ENCODE results near the gene TXNIP.

The TXNIP gene

DNA sequence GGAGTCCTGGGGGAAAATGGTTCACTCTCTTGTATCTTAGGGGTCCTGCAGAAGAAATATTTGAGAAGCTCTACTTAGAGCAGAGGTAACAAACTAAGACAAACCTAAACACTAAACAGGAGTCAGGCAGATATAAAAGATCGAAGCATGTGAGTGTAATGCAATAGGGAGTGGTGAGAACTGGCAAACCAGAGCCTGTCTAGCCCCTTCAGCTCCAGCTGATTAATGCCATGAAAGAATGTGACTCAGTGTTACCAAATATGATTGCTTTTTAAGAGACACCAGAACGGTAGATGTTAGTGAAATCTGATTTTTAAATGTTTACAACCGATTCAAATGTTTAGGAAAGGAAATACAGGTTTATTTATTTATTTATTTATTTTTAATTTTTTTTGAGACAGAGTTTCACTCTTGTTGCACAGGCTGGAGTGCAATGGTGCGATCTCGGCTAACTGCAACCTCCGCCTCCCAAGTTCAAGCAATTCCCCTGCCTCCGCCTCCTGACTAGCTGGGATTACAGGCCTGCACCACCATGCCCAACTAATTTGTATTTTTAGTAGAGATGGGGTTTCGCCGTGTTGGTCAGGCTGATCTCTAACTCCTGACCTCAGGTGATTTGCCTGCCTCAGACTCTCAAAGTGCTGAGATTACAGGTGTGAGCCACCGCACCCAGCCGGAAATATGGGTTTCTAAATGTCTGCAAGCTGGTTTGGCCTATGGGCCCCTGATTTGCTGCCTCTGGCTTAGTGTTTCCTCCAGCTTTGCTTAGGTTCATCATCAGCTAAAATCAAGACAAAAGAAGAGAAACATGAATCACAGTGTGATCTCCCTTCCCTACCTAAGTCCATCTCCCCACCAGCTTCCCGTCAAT is 12.2 kb downstream of the TXNIP start:
- no peak for DNase-seq

DNA sequence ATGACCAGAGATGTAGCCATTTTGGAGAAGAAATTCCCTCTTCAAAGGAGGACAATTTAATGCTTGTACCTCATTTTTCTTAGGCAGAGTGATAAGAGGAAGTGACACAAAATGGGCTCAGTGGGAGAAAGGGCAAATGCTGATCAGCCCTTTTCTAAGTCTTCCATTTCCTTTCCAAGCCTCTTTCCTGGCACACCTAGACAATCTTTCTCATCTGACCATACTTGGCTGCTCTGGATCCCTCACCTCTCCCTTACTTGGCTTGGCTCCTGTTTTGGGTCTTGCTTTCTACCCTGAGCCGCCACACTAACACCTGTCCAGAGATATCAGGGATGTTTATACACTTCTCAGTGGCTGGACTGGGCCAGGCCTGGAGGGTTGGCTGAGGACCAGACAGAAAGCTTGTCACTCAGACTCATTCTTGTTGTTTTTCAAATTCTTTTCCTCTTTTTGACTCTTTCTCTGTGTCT is 13.1 kb downstream of the TXNIP start:
- DNase-seq: no peak

DNA sequence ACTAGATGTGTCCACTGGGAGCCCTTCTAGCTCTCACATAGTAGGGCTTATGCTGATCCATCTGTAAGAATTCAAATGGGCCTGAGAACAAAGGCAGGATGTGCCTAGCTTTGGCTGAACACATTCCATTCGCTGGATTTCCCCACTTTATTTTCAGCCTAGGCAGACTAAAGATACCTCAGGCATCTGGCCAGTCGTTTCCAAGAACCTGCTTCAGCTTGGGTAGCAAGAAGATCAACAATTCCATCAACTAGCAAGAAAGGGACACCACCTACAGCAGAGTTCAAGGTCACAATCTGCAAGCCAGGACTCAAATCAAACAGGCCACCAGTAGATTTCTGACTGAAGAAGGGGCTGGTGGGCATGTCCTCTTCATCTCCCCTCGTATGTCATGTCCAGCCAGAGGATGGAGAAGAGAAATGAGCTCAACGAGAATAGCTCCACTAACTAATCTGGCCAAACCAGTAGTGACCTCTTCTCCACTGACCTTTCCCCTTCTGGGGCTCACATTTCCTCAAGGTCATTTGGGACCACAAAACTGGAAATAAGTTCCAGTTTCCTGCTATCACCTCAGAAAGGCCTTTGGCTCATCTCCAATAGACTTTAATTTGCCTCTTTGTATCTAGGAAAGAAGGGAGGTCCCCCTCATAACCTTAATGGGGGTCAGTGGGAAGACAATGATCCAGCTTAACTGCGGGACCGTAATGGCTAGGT is 14.2 kb downstream of the TXNIP start:
- DNase-seq: no peak

DNA sequence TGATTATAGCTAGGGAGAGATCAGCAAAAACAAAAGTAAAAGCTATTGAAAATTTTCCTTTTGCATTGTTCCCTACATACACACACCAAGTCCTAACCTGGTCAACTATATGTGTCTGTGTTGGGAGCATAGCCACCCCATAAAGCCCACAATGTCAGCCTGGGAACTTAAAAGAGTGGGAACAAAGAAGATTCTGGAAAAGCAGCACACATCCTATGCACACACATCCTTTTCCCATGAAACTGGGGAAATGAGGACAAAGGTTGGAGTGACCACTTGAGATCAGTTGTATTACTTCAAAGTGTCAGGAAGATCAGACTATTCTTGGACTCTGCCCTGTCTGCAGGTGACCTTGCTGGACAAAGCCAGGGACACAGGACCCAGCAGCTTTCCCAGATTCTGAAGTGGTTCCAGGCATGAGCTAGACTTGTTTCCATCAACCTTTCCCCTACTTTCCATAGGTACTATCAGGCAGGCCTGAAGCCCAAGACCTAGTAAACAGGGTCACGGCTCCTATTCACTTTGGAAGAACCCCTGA is 15.9 kb downstream of the TXNIP start:
- DNase-seq: no peak

DNA sequence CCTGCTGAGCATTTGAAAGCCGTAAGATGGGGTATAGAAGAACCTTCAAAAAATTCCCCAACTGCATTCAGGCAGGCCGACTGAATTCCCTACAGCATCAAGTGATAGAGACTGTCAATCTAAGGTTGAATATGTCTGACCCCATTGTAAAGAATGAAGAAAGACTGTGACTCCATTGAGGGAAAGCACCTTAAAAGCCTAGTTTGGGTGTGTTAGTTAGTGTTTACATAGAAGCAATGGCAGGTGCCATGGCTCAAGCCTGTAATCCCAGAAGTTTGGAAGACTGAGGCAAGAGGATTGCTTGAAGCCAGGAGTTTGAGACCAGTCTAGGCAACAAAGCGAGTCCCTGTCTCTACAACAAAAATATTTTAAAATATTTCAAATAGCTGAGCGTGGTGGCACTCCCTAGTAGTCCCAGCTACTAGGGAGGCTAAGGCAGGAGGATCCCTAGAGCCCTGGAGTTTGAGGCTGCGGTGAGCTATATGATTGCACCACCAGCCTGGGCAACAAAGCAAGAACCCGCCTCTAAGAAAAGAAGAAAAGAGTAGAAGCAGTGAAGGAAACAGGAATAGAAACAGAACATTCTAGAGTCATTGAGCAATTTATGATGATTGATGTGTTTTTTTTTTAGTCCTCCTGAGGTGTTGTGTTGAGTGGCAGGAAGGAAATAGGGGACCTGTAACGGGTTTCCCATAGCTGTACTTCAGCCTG is 16.5 kb downstream of the TXNIP start:
- DNase-seq: no peak

DNA sequence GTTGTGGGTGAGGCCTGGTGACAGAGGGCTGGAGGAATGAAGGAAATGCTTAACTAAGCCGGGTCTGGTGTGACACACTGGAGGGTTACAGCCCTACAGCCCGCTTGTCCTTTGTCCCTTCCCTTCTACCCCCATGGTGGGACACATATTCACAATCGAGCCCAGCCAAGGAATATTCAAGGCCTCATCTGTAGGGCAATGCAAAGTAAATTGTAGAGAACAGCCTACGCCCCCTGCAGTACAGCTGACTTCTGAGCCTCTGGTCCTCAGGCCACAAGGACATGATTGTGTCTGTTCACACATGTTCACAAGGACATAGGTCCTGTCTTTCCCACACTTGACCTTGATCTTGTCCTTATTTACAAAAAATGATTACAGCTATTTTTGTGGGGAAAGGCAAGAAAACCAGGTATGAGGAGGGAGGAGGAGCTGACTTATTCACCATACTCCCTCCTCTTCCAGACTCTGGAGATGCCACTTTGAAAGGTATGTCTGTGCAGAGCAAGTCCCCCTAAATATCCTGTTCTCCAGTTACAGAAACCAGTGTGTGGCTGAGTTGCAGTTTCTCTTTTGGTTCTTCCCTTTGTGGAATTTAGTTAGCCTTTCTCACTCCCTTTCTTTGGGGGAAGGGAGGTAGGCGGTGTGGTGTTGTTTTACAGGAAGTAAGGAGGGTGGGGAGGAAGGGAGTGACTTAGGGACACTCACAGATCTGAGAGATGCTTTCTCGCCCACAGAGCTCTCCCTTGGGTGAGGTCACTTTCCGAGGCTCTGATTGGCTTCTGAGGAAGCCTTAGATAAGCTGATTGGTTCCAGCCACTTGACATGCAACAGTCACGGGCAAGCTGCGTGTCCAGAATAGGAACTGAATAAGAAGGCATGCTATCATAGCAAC is 17.3 kb downstream of the TXNIP start:
- no peak for DNase-seq

DNA sequence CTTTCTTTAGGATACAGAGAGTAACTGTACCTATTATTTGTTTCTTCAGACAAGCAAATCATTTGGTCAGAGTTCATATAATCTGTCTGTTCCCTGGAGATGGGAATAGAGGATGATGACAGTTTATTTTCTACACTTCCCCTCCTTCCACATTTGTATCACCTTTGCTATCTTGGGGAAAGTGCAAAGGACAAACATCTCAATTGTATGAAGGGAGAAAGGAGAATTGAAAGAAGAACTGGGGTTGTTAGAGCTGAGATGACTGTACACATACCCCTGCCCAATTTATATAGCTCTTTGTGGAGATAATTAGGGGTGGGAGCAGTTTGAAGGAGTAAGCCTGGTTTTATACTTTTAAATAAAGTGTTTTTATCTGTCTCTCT is 17.9 kb downstream of the TXNIP start:
- DNase-seq: no peak

DNA sequence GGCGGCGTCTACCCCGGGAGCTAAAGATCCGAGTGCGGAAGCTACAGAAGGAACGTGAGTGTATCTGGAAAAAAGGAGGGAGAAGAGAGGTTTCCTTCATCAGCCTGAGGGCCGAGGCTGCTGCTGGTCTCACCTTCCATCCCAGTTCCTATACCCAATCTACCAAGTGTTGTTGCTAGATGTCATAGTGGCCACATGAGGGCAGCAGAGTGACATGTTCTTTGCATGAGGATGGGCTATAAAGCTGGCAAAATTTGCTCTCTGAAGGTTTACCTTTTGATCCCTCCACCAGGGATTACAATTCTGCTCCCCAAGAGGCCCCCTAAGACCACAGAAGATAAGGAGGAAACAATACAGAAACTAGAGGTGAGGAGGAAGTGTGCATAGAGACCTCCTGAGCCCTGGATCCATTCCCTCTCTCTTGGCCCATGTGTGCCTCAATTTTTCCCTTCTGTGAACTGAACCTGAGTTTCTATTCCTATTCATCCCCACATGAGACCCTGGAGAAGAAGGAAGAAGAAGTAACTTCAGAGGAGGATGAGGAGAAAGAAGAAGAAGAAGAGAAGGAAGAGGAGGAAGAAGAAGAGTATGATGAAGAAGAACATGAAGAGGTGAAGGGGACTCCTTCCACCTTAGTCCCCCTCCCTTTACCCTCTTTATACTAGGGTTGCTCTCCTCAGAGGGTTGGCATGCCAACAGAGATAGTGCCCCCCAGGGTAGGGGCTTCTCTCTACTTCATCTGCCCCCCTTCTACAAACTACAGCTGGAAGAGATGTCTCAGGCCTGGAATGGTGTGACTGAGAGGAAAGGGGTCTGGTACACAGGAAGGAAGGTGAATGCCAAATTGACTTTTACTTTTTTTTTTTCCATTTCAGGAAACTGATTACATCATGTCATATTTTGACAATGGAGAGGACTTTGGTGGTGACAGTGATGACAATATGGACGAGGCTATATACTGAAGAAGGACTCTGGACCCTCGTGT is 18.6 kb downstream of the TXNIP start:
- DNase-seq: no peak

DNA sequence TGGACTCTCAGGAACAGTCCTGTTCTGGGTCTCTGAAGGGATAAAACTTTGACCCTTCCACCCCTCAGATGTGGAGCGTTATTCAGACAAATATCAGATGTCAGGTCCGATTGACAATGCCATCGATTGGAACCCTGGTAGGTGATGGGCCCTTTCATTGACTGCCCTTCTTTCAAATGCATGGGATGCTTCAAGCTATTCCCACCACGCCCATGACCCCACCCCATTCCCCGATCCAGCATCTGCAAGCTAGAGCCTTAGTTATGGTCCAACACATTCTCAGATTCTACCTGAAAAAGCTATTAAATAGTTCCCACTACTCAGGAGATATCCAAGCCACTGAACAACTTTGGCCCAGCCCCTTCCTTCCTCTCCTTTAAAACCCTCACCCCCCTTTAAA is 19.4 kb downstream of the TXNIP start:
- DNase-seq: no peak

DNA sequence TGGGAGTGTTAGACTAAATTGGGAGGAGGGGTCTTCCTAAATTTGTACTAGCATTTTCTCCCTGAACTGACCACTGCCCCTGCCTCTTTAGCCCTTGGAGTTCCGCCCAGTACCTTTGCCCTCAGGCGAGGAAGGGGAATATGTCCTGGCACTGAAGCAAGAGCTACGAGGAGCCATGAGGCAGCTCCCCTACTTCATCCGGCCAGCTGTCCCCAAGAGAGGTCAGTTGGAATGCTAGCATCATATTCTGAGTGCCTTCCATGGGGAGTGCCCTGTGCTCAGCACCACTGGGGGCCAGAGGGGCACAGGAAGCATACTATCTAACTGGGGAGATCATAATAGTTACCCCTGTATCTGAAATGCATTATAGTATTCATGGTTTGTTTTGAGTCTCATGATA is 21.2 kb downstream of the TXNIP start:
- no peak for DNase-seq

DNA sequence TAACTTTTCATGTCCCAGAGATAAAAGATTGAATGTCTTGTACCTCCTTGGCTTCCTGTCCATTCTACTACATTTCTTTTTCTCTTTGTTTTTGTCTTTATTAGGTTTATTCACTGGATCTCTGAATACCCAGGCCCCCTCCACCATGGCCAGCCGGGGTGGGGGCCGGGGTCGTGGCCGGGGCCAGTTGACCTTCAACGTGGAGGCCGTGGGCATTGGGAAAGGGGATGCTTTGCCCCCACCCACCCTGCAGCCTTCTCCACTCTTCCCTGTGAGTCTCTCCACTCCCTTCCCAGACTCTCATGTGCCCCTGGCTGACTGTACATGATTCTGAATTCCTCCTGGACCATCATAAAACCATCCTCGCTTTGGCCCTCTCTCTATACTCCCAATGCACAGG is 21.7 kb downstream of the TXNIP start:
- DNase-seq: no peak

DNA sequence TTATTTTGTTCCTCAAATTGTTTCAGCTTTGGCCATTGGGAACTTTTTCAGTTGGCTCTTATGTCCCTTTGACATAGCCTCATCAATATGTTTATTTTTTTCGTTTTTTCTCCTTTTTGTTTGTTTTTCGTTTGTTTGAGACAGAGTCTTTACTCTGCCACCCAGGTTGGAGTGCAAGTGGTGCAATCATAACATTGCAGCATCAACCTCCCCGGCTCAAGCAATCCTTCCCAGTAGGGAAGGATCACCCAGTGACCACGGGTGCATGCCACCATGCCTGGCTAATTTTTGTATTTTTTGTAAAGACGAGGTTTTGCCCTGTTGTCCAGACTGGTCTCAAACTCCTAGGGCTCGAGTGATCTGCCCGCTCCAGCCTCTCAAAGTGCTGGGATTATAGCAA is 23.8 kb downstream of the TXNIP start:
- no peak for DNase-seq

DNA sequence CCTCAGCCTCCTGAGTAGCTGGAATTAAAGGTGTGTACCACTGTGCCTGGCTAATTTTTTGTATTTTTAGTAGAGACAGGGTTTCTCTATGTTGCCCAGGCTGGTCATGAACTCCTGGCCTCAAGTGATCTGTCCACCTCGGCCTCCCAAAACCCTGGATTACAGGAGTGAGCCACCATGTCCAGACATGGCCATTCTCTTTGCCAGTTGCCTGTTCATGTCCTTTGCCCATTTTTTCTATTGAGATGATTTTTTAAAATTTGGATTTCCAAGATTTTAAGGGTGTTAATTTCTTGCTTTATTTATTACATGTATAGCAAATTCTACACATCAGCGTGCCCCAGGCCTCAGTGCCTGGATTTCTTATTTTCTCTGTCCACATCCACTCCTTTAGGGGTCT is 29.1 kb downstream of the TXNIP start:
- DNase-seq: no peak

DNA sequence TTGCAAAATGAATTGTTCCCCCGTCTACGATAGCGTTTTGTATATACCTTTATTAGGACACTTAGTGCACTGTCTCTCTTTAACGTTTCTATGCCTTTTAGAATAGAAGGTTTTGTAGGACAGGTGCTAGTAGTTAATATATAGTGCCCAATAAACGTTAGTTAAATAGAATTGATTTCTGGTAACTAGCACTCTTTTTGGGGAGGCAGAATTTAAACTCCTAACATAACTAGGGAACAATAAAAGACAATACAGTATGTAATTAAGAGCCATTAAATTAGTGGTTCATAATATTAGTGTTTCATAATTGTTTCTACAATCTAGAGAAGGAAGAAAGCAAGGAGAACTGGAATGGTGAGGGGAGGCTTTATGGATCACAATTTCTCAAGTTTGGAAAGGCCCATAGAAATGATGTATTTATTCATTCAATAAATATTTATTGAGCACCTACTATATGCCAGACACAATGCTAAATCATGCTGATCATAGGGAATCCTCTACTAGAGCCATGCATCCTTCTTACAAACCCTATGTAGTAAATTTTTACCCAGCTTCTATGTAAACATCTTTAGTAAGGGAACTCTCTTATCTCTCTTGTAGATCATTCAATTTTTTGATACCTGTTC is 31.1 kb downstream of the TXNIP start:
- DNase-seq: no peak

DNA sequence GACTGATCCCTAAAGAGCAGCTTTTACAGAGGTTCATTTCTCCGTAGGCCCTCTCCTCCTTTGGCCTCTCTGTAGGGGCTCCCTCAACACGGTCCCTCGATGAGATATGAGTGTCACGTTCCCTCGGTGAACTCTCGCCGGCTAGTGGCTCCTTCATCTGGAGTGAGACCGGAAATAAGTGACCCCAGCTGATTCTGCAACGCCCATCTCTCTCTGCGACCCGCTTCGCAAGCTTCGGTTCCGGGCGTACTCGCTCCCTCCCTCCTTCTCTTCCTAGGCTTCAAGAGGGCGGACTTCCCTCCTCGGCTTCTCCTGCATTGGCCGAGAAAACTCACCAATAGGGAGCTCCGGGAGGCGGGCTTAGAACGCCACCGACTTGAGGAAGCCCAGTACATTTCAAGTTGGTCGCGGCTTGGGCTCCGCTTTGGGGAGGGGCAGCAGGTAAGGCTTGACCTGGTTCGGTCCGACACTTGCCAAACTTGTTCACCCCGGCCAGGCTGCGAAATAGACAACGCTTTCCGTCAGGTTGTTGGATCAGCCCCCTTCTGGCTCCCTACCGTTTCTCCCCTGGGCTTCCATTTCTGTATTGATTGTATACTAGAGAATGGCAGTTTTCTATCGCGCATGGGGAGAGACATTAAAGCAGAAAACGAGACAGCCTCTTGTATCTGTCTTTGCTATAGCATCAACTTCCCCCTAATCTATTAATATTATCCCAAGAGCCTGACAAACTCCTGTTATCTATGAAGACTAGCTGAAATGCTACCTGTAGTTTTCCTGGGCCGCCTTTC is 31.9 kb downstream of the TXNIP start, which contains the start of the genes ANKRD34A and POLR3GL:
Gene ANKRD34A (minus strand): TSS at position 248 of the 791 bp plus-strand sequence. CDS start 2,816 bp downstream, outside the sequence.
Gene POLR3GL (plus strand): TSS at position 363 of the 791 bp plus-strand sequence. CDS start 10,176 bp downstream, outside the sequence.
- no peak for DNase-seq

DNA sequence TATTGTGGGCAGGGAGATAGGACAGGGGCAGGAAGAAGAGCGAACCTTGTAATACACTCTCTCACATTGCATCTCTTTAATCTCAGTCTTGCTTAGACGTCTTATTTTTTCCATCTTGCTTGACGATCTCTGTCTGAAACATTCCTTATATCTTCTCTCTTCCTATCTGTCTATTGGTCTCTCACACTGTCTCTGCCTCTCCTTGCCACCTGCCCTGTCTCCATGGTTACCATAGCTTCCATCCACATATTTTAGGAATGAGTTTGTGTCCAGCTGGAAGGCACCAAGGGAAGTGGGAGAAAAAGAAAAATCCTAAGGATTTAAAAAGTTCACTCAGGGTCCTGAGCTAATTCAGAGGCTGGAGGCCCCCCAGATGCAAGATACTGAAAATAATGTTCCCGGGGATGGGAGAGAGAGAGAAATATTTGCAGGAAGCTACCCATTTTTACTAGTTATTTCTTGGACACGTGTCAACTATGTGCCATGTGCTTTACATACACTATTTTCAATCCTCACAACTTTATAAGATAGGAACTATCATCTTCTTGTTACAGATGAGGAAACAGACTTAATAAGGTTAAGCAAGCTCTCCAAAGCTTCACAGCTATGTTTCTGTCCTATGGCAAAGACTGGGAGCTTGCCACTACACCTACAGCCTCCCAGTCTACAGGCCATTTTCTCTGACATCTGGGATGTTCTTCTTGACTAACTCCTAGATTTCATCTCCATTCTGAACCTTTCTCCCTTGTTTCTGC is 32.9 kb downstream of the TXNIP start:
- DNase-seq: no peak

DNA sequence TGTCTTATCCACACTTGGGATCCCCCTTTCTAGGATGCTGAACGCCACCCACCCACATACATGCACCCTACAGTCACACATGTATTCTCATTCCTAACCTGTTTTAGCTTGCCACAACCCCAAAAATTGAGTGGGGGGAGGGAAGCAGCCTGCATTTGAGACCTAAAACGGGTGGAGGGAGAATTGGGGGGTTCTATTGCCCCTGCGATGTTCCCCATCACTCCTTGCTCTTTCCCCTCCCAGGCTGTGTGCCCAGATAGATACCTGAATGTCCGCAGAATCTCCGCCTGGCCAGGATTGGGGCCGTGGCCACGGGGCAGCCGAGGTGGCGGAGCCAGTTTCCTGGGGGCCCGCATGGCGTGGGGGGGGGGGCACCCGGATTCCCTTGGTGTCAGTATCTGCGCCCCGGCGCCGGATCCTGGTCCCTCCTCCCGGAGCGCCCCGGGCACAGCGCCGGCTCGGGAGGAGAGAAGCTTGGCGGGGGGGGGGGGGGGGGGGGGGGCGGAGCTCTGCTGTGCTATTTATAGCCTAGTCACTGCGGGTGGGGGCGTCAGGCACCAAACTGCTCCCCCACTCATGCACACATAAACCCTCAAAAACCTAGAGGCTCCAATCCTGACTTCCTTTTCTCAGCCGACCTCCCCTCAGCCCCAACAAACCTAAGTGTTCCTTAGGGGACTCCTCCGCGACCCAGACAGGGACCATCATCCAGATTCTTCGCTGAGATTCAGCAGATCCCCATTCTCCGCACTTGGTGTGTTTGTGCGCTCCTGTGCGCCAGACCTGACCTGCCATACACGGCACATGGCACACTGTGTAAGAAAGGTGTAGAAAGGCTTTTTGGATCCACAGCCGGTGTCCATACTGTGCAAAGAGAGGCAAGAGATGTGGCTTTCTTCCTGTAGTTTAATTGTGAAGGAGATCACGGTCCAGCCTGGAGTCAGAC is 33.9 kb downstream of the TXNIP start:
- no peak for DNase-seq

Measured in cortex of kidney (tissue), 1 donor.